DMS114 treated with DMSO at 0.1 percent for 48 hours (cell line): Measurements from ENCODE around the gene ADAMTSL3.
"Not testable (repeated sequence)": the region's sequence is repeated elsewhere in the genome, so short reads cannot be mapped to it uniquely, and the experiment has no call there.

Experiments
- DNase-seq: peaks from one replicate; lab custom pipeline; 2025; ENCODE audit not compliant: unreplicated experiment; lab: John Stamatoyannopoulos, UW

The ADAMTSL3 gene

DNA sequence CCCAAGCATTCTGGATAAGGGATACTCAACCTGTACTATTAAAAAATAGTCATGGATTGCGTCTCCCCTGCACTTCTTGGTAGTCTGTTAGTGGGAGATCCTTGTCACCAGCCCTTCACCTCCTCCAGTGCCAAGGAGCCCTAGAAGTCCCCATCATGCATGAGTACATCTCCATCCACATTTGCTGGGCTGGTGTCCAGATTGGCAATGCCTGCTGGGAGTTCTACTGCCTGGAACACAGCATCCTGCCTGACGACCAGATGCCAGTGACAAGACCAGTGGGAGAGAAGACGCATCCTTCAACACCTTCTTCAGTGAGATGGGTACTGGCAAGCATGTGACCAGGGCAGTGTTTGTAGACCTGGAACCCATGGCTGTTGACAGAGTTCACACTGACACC is 85.7 kb downstream of the ADAMTSL3 start:
- DNase-seq, result no peak

GRCh38 chr15:83745771-83746170 is 91.8 kb downstream of the ADAMTSL3 start:
- no peak for DNase-seq

GRCh38 chr15:83746231-83746630 is 92.3 kb downstream of the ADAMTSL3 start:
- DNase-seq, result no peak

- peak; percentile 54 for DNase-seq
Measured at GRCh38 chr15:83747050-83747717, 93.3 kb downstream of the ADAMTSL3 start.

DNA sequence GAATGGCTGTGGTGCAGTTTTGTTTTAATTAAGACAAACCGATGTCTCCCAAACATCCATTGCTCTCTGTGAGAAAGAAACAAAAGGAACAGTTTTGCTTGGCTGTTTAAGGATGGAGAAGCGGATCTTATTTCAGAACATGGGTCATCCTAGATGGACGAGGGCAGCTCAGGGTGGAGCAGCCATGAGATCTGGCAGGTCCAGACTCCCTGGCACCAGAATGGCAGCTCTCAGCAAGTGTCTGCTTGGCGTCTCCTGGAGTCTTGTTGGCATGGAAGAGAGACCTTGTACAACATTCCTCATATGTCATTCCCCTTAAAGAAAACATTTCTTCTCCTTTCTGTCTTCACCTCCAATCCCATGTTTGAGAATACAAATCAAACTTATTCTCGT is 93.8 kb downstream of the ADAMTSL3 start:
- DNase-seq, result no peak

GRCh38 chr15:83753872-83754493 is 100.1 kb downstream of the ADAMTSL3 start:
- no peak for DNase-seq

DNA sequence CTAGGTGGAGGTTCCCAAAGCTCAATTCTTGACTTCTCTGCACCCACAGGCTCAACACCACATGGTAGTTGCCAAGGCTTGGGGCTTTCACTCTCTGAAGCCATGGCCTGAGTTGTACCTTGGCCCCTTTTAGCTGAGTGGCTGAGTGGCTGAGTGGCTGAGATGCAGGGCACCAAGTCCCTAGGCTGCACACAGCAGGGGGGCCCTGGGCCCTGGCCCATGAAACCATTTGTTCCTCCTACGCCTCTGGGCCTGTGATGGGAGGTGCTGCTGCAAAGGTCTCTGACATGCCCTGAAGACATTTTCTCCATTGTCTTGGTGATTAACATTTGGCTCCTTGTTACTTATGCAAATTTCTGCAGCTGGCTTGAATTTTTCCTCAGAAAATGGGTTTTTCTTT is 103.4 kb downstream of the ADAMTSL3 start:
- DNase-seq, result not testable (repeated sequence)

GRCh38 chr15:83762367-83762766 is 108.4 kb downstream of the ADAMTSL3 start:
- DNase-seq, result no peak

DNA sequence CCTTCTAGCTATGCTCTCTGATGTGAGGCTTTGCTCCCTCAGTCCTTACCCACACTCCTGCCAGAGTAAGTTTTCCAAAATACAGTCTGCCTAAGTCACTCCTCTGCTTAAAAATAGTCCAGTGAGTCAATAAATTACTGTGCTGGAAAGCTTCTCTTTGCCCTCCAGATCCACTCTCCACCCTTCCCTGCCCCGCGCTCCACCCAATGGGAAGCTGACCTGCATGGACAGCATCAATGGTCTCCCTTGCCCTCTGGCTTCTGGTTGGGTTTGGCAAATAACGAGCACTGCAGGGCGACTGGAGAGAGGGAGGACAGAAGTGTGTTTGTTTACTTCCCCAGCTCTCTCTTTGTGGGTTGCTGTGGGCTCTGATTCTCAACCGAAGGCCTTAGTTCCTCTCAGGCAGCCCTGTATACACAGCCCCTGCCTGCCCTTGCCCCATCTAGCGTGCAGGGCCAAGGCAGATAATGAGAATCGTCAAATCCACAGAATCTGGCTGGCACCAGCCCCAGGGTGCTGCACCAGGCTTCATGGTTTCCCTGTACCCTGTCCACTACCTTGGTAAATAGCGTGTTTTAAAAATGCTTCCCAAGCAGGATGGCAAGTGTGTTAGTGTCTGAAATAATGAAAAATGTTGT is 110.4 kb downstream of the ADAMTSL3 start:
- DNase-seq, result no peak

DNA sequence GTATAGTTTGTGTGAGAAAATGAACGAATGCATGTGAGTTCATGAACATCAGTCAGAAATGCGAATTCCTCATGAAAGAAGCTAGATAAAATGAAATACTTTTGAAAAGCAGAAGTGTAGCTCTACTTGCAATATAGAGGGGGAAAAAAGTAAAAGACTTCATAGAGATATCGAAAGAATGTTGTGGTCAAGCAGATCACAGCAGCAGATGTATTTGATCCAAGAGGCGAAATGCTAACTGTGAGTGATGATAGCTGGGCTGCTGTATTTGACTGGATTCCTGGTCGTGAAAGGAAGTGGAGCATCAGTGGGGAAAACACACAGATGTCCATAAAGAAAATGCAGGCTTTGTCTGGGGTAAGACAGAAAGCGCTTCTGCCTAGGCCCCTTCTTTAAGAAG is 112.4 kb downstream of the ADAMTSL3 start:
- no peak for DNase-seq

- DNase-seq, result no peak
Measured at GRCh38 chr15:83767741-83768140, 113.8 kb downstream of the ADAMTSL3 start.

DNA sequence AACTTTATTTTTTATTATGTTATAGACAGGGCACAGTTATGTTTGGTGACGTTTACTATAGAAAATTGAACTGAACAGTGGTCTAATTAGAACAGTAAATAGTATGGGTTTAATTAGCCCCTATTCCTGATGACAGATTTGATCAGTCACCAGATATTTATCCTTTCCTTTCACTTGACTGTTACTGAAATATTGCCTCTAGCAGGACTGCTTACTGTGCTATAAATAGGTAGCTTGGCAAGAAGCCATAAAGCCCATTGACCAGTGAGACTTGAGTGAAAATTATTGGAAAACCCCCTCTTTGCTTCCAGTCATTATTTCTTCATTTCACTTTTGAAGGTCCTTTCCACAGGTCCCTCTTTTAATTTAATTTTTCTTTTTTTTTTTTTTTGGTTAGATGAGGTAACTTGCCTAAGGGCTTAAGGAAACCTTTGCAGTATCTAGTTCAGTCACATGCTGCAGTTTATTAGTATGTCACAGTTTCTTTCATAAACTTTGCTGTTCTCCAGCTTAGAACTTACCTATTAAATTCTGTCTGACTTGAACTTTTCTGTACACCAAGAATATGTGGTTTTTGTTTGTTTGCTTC is 115.6 kb downstream of the ADAMTSL3 start:
- no peak for DNase-seq

DNA sequence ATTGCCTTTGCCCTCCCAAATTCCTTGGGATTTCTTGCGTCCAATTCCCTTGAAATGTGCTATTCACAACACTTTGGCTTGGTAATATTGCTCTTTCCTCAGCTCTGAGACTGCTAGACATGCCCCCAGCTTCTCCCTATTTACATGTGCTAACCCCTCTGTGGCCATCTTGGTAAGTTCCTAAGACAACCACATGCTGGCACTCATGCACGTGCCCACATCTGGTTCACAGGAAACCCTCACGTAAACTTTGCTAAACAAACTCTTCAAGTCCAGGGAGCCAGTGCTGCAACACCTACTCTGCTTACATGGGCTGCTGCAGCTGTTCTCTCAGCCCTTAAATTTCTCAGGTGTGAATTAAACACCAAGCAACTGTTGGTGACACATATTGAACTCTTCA is 121.8 kb downstream of the ADAMTSL3 start:
- no peak for DNase-seq

- DNase-seq, result no peak
Measured at GRCh38 chr15:83776986-83777385, 123.1 kb downstream of the ADAMTSL3 start.

- no peak for DNase-seq
Measured at GRCh38 chr15:83783227-83783626, 129.3 kb downstream of the ADAMTSL3 start.

GRCh38 chr15:83784975-83785374 is 131.1 kb downstream of the ADAMTSL3 start:
- DNase-seq, result no peak

GRCh38 chr15:83786336-83786735 is 132.4 kb downstream of the ADAMTSL3 start:
- DNase-seq, result no peak

DNA sequence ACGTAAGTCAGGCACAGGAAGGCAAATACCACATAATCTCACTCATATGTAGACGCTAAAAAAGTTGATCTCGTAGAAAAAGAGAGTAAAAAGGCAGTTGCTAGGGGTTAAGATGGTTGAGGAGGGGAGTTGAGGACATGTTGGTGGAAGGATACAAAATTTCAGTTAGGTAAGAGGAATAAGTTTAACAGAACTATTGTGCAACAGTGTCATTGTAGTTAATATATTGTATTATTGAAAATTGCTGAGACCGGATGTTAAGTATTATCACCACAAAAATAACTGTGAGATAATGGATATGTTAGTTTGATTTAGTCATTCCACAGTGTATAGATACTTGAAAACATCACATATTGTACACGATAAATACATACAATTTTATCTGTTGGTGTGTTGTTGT is 139.1 kb downstream of the ADAMTSL3 start:
- DNase-seq, result no peak

- no peak for DNase-seq
Measured at GRCh38 chr15:83794209-83794608, 140.3 kb downstream of the ADAMTSL3 start.

DNA sequence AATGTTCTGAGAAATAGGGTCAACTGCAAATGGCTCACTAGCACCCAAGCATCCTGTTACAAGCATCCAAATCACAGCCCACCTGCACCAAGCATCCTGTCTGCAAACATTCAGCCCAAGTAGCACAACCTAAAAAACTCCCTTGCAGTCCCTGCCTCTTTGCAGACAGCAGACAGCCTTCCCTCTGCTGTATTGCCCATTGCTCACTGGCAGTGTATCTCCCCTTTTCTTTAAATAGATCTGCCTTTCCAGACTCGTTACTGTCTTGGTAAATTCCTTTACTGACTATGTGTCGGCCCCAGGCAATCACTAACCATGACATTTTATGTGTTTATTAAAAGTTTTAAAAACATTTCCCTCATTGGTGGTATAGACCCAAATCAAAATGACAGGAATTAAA is 155.4 kb downstream of the ADAMTSL3 start:
- DNase-seq, result no peak

- DNase-seq, result no peak
Measured at GRCh38 chr15:83810110-83810509, 156.2 kb downstream of the ADAMTSL3 start.

- no peak for DNase-seq
Measured at GRCh38 chr15:83813682-83814081, 159.8 kb downstream of the ADAMTSL3 start.
